H1 (cell line): ENCODE results near the gene WFDC10B.
"Not testable (repeated sequence)": the region's sequence is repeated elsewhere in the genome, so short reads cannot be mapped to it uniquely, and the experiment has no call there.

ENCODE experiments used
- MAX ChIP-seq: IDR thresholded peaks from 2 replicates; pipeline ENCODE4 v1.6.1; 2012; ENCODE audit warnings: inconsistent platforms
- TF ChIP-seq, protein P1 (sequence below), 3 experiments: IDR thresholded peaks; 1 replicate in 2 of 3; 2 replicates in 1 of 3; pipeline versions ENCODE4 v1.5.1 to v1.6.1; 2011; ENCODE audit warnings: low read length in 3 of 3, mild to moderate bottlenecking in 3 of 3, inconsistent platforms in 2 of 3, low read depth in 1 of 3, moderate library complexity in 1 of 3; ENCODE audit not compliant: insufficient read depth in 1 of 3; ENCODE audit errors: control extremely low read depth in 1 of 3

DNA sequence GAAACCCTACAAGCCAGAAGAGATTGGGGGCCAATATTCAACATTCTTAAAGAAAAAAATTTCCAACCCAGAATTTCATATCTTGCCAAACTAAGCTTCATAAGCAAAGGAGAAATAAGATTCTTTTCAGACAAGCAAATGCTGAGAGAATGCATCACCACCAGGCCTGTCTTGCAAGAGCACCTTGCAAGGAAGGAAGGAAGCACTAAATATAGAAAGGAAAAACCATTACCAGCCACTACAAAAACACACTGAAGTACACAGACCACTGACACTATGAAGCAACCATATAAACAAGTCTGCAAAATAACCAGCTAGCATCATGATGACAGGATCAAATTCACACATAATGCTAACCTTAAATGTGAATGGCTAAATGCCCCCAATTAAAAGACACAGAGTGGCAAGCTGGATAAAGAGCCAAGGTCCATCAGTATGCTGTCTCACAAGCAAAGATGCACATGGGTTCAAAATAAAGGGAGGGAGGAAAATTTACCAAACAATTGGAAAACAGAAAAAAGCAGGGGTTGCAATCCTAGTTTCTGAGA is 11.4 kb upstream of the WFDC10B start:
- TF ChIP-seq, protein P1, sequence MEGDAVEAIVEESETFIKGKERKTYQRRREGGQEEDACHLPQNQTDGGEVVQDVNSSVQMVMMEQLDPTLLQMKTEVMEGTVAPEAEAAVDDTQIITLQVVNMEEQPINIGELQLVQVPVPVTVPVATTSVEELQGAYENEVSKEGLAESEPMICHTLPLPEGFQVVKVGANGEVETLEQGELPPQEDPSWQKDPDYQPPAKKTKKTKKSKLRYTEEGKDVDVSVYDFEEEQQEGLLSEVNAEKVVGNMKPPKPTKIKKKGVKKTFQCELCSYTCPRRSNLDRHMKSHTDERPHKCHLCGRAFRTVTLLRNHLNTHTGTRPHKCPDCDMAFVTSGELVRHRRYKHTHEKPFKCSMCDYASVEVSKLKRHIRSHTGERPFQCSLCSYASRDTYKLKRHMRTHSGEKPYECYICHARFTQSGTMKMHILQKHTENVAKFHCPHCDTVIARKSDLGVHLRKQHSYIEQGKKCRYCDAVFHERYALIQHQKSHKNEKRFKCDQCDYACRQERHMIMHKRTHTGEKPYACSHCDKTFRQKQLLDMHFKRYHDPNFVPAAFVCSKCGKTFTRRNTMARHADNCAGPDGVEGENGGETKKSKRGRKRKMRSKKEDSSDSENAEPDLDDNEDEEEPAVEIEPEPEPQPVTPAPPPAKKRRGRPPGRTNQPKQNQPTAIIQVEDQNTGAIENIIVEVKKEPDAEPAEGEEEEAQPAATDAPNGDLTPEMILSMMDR (IDR thresholded peaks at IDR 0.05; ENCODE audit: control extremely low read depth in 1 of 3, insufficient read depth in 1 of 3, low read depth in 1 of 3, low read length in 3 of 3), result not testable (repeated sequence)
- not testable (repeated sequence) for TF ChIP-seq MAX
